Fibroblast of the aortic adventitia (primary cell): ENCODE results near the gene PPP2R5A. TPM values are rescaled to one million over a fixed set of nuclear protein-coding genes. Genes with fewer than 3 reads are reported as not detected.
A peak's percentile ranks its signal among the peaks of the same experiment; 100 is the strongest.
"Not testable (repeated sequence)": the region's sequence is repeated elsewhere in the genome, so short reads cannot be mapped to it uniquely, and the experiment has no call there.

Source experiments
- DNase-seq: peaks from one replicate; pipeline ENCODE4 v3.0.0-alpha.2; 2010; ENCODE audit warnings: low read depth
- H3K4me3 ChIP-seq: 2 replicates; pipeline ENCODE4 v1.5.1; 2011; ENCODE audit warnings: low read depth, mild to moderate bottlenecking, control low read depth, low read length, moderate library complexity
- CTCF ChIP-seq: IDR thresholded peaks from 2 replicates; pipeline ENCODE4 v1.5.1; 2011; ENCODE audit warnings: mild to moderate bottlenecking, low read length, control low read depth, inconsistent platforms; ENCODE audit not compliant: insufficient read depth
- total RNA-seq: library from RNA; depleted of rRNA; stranded (reverse); fragments of >200 nt; gene quantifications from 2 replicates; pipeline ENCODE4 v1.2.3, GENCODE V29; 2012; ENCODE audit warnings: low replicate concordance

Gene PPP2R5A
- total RNA-seq, 1 donor: 31.6 TPM

- TF ChIP-seq CTCF: no peak
- no peak overlapping the region for H3K4me3 ChIP-seq
- DNase-seq: no peak
Measured at GRCh38 chr1:212283741-212284140, 1.5 kb upstream of the PPP2R5A start.

- H3K4me3 ChIP-seq: peak overlapping the region; percentile 82
- TF ChIP-seq CTCF: no peak
- peak; percentile 35 for DNase-seq
Measured at GRCh38 chr1:212284332-212284743, 872 bp upstream of the PPP2R5A start.

GRCh38 chr1:212285685-212286555 lies 710 bp downstream of the PPP2R5A start:
- TF ChIP-seq CTCF: no peak
- DNase-seq: peak; percentile 36
- H3K4me3 ChIP-seq: peak overlapping the region; percentile 94

- TF ChIP-seq CTCF: no peak
- DNase-seq: peak; percentile 30
Measured at GRCh38 chr1:212286556-212287131, 1.4 kb downstream of the PPP2R5A start.

GRCh38 chr1:212287261-212287895 lies 2.2 kb downstream of the PPP2R5A start:
- no peak for TF ChIP-seq CTCF
- H3K4me3 ChIP-seq: peak overlapping the region; percentile 94
- DNase-seq: no peak

More at GRCh38 chr1:212286556-212287131, 1.4 kb downstream of the PPP2R5A start:
- H3K4me3 ChIP-seq: peak overlapping the region; percentile 94

- not testable (repeated sequence) for H3K4me3 ChIP-seq, DNase-seq
Measured at GRCh38 chr1:212287995-212288394, 2.8 kb downstream of the PPP2R5A start.

- DNase-seq: peak; percentile 61
- no peak overlapping the region for H3K4me3 ChIP-seq
- no peak for TF ChIP-seq CTCF
Measured at GRCh38 chr1:212288615-212289014, 3.4 kb downstream of the PPP2R5A start.
